SK-N-SH (cell line): Measurements from ENCODE around the gene NSD1. TPM values are rescaled to one million over a fixed set of nuclear protein-coding genes. Genes with fewer than 3 reads are reported as not detected.

Experiments used
- CTCF ChIA-PET: fragments of 300-600, 350-600 bp; formaldehyde crosslinking; extraction: SDS; loops from one replicate; lab custom pipeline; 2021; lab: Yijun Ruan, JAX
- POLR2A ChIA-PET: fragments of 350-600 bp; sonication (Branson Sonifier 250); formaldehyde crosslinking; extraction: SDS; loops from one replicate; lab custom pipeline; 2020; ENCODE audit warnings: antibody characterized with exemption, inconsistent platforms; lab: Yijun Ruan, JAX
- DNase-seq: peaks from one replicate; pipeline ENCODE4 v3.0.0; 2012
- H2AFZ ChIP-seq: fragments of 200-600 bp; sonication (generic); 2 replicates; pipeline ENCODE4 v1.8.1; 2016; ENCODE audit warnings: antibody characterized with exemption, mild to moderate bottlenecking, low read depth
- H3F3A ChIP-seq: fragments of 200-600 bp; sonication (generic); replicated peaks from 2 replicates; pipeline ENCODE3; 2016; ENCODE audit warnings: antibody characterized with exemption, mild to moderate bottlenecking; ENCODE audit not compliant: insufficient read depth
- H3K27ac ChIP-seq, 2 experiments: fragments of 200-500 bp in 1 of 2; fragments of 200-600 bp in 1 of 2; sonication (Bioruptor generic) in 1 of 2; sonication (generic), shearing (Covaris generic) in 1 of 2; 2 replicates each; pipeline versions ENCODE4 v1.5.1 to v1.6.1; 2014 to 2016; ENCODE audit warnings: low read depth in 2 of 2, inconsistent platforms in 1 of 2, low read length in 1 of 2, mild to moderate bottlenecking in 1 of 2, mixed read lengths in 1 of 2
- H3K27me3 ChIP-seq: fragments of 200-600 bp; sonication (generic), shearing (Covaris generic); 2 replicates; pipeline ENCODE4 v1.6.1; 2016; ENCODE audit warnings: mixed run types; ENCODE audit not compliant: insufficient read depth
- H3K36me3 ChIP-seq, 2 experiments: fragments of 200-500 bp in 1 of 2; fragments of 200-600 bp in 1 of 2; sonication (Bioruptor generic) in 1 of 2; sonication (generic) in 1 of 2; replicated peaks in 1 of 2; 2 replicates each; pipeline versions ENCODE3 to v1.5.1; 2014 to 2016; ENCODE audit warnings: low read length in 1 of 2, mild to moderate bottlenecking in 1 of 2; ENCODE audit not compliant: insufficient read depth in 2 of 2, control insufficient read depth in 1 of 2
- H3K4me1 ChIP-seq, 2 experiments: fragments of 200-500 bp in 1 of 2; fragments of 200-600 bp in 1 of 2; sonication (Bioruptor generic) in 1 of 2; sonication (generic), shearing (Covaris generic) in 1 of 2; 2 replicates each; pipeline versions ENCODE4 v1.5.1 to v1.6.1; 2014 to 2016; ENCODE audit warnings: low read depth in 1 of 2, low read length in 1 of 2, mixed run types in 1 of 2; ENCODE audit not compliant: insufficient read depth in 2 of 2, control insufficient read depth in 1 of 2
- H3K4me2 ChIP-seq: fragments of 200-600 bp; sonication (generic), shearing (Covaris generic); 2 replicates; pipeline ENCODE4 v1.6.1; 2017; ENCODE audit warnings: mixed run types
- H3K4me3 ChIP-seq, 2 experiments: fragments of 200-500 bp in 1 of 2; fragments of 200-600 bp in 1 of 2; sonication (Bioruptor generic) in 1 of 2; sonication (generic), shearing (Covaris generic) in 1 of 2; 2 replicates each; pipeline versions ENCODE4 v1.5.1 to v1.8.1; 2014 to 2016; ENCODE audit warnings: low read depth in 2 of 2, inconsistent platforms in 1 of 2, low read length in 1 of 2, mild to moderate bottlenecking in 1 of 2, mixed read lengths in 1 of 2, moderate library complexity in 1 of 2
- H3K79me2 ChIP-seq: fragments of 200-600 bp; sonication (generic); 2 replicates; pipeline ENCODE4 v1.8.1; 2017; ENCODE audit warnings: mild to moderate bottlenecking; ENCODE audit not compliant: insufficient read depth
- H3K9ac ChIP-seq: fragments of 200-600 bp; sonication (generic); 2 replicates; pipeline ENCODE4 v1.6.1; 2017; ENCODE audit warnings: mixed run types
- H3K9me2 ChIP-seq: fragments of 200-600 bp; sonication (generic); 2 replicates; pipeline ENCODE4 v1.6.1; 2017; ENCODE audit warnings: mixed run types
- H3K9me3 ChIP-seq: fragments of 200-600 bp; sonication (generic); 2 replicates; pipeline ENCODE4 v1.6.1; 2017; ENCODE audit warnings: mixed run types, mild to moderate bottlenecking, moderate library complexity
- H4K20me1 ChIP-seq: fragments of 200-600 bp; sonication (generic); 2 replicates; pipeline ENCODE4 v1.6.1; 2017; ENCODE audit warnings: mild to moderate bottlenecking, mixed run types; ENCODE audit not compliant: insufficient read depth
- FOXM1 ChIP-seq: IDR thresholded peaks from 2 replicates; pipeline ENCODE4 v1.4.0; 2012; ENCODE audit warnings: low read depth, mild to moderate bottlenecking
- GABPA ChIP-seq: IDR thresholded peaks from 2 replicates; pipeline ENCODE4 v1.4.0; 2012; ENCODE audit warnings: low read depth, mild to moderate bottlenecking
- NFIC ChIP-seq: IDR thresholded peaks from 2 replicates; pipeline ENCODE4 v1.4.0; 2012; ENCODE audit warnings: borderline replicate concordance
- POLR2AphosphoS5 ChIP-seq: IDR thresholded peaks from 2 replicates; pipeline ENCODE4 v1.6.1; 2012; ENCODE audit warnings: low read depth, low read length
- SMC3 ChIP-seq: IDR thresholded peaks from 2 replicates; pipeline ENCODE4 v1.6.1; 2012; ENCODE audit warnings: low read depth, low read length, improper control_type of control experiment
- TAF1 ChIP-seq: IDR thresholded peaks from 2 replicates; pipeline ENCODE4 v1.6.1; 2012; ENCODE audit warnings: low read depth, mild to moderate bottlenecking, low read length, moderate library complexity, borderline replicate concordance
- YY1 ChIP-seq: IDR thresholded peaks from 2 replicates; pipeline ENCODE4 v1.4.0; 2012; ENCODE audit warnings: low read depth, mild to moderate bottlenecking
- WGBS: methylation state at CpG from one replicate; pipeline ENCODE4 v1.1.6; 2017; ENCODE audit warnings: low lambda C conversion rate; 5-methylcytosine and 5-hydroxymethylcytosine counted together
- polyA plus RNA-seq, 3 experiments: library from polyadenylated mRNA; depleted of rRNA; stranded (reverse); fragments of >200 nt; gene quantifications; 2 replicates each; pipeline ENCODE4 v1.2.3, GENCODE V29; 2012
- TF ChIP-seq, protein P1 (sequence below): IDR thresholded peaks from 2 replicates; pipeline ENCODE4 v1.4.0; 2012; ENCODE audit warnings: low read depth
- TF ChIP-seq, protein P2 (sequence below): fragments of 150-350 bp; IDR thresholded peaks from 2 replicates; pipeline ENCODE4 v1.6.1; 2016; ENCODE audit warnings: mild to moderate bottlenecking, low read depth, low read length
- TF ChIP-seq, protein P3 (sequence below): IDR thresholded peaks from 2 replicates; pipeline ENCODE4 v1.4.0; 2012; ENCODE audit warnings: low read depth, borderline replicate concordance
- TF ChIP-seq, protein P4 (sequence below): fragments of 200-600 bp; sonication (generic); IDR thresholded peaks from 2 replicates; pipeline ENCODE4 v1.6.1; 2017; ENCODE audit warnings: antibody characterized with exemption, mild to moderate bottlenecking, moderate library complexity

Gene NSD1
- polyA plus RNA-seq, 1 of the 3 experiments (the other 2 are of a cell fraction) = 6.7 TPM

DNA sequence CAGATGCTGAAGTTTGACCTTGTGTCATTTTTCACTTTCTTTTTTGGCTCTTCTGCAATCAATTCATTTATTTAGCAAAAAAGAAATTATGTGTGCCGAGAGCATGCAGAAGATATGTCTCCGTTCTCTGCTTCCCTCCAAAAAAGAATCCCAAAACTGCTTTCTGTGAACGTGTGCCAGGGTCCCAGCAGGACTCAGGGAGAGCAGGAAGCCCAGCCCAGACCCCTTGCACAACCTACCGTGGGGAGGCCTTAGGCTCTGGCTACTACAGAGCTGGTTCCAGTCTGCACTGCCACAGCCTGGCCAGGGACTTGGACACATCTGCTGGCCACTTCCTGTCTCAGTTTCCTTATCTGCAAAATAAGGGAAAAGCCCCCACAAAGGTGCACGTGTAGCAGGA is 44.4 kb upstream of the NSD1 start:
- Histone ChIP-seq H3F3A (peaks cover 9% of the 10 kb centered on the region), H3K9ac (no peak overlapping the region), H3K36me3 (no peaks in the 10 kb centered on the region), H3K4me2 (no peak overlapping the region), H3K79me2 (no peaks in the 10 kb centered on the region), H3K27ac (no peak overlapping the region), H3K4me3 (no peak overlapping the region), H3K4me1 (peaks cover 0 to 9% of the 10 kb centered on the region in 2 experiments; a peak in 1 of 4 replicates), H4K20me1 (no peaks in the 10 kb centered on the region), H3K27me3 (no peaks in the 10 kb centered on the region), H3K9me3 (no peaks in the 10 kb centered on the region), H3K9me2 (no peaks in the 10 kb centered on the region), H2AFZ (no peak overlapping the region)
- peak; percentile 35 for DNase-seq
- POLR2A ChIA-PET = interaction anchor here (0.6 kb wide), 1 partner anchor 62 kb away, joined by 3 read pairs; no protein-coding TSS in a partner anchor
- 70% methylated on average over 5 of the region's 5 CpGs for WGBS
- TF ChIP-seq POLR2AphosphoS5 = no peak
- TF ChIP-seq GABPA = no peak
- TF ChIP-seq SMC3 = no peak
- TF ChIP-seq NFIC = no peak
- no peak for TF ChIP-seq TAF1
- no peak for TF ChIP-seq YY1
- TF ChIP-seq, protein P1, sequence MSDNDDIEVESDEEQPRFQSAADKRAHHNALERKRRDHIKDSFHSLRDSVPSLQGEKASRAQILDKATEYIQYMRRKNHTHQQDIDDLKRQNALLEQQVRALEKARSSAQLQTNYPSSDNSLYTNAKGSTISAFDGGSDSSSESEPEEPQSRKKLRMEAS = no peak
- TF ChIP-seq, protein P2, sequence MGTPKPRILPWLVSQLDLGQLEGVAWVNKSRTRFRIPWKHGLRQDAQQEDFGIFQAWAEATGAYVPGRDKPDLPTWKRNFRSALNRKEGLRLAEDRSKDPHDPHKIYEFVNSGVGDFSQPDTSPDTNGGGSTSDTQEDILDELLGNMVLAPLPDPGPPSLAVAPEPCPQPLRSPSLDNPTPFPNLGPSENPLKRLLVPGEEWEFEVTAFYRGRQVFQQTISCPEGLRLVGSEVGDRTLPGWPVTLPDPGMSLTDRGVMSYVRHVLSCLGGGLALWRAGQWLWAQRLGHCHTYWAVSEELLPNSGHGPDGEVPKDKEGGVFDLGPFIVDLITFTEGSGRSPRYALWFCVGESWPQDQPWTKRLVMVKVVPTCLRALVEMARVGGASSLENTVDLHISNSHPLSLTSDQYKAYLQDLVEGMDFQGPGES = no peak
- TF ChIP-seq, protein P3, sequence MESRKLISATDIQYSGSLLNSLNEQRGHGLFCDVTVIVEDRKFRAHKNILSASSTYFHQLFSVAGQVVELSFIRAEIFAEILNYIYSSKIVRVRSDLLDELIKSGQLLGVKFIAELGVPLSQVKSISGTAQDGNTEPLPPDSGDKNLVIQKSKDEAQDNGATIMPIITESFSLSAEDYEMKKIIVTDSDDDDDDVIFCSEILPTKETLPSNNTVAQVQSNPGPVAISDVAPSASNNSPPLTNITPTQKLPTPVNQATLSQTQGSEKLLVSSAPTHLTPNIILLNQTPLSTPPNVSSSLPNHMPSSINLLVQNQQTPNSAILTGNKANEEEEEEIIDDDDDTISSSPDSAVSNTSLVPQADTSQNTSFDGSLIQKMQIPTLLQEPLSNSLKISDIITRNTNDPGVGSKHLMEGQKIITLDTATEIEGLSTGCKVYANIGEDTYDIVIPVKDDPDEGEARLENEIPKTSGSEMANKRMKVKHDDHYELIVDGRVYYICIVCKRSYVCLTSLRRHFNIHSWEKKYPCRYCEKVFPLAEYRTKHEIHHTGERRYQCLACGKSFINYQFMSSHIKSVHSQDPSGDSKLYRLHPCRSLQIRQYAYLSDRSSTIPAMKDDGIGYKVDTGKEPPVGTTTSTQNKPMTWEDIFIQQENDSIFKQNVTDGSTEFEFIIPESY = no peak
- TF ChIP-seq FOXM1 = no peak
- TF ChIP-seq, protein P4, sequence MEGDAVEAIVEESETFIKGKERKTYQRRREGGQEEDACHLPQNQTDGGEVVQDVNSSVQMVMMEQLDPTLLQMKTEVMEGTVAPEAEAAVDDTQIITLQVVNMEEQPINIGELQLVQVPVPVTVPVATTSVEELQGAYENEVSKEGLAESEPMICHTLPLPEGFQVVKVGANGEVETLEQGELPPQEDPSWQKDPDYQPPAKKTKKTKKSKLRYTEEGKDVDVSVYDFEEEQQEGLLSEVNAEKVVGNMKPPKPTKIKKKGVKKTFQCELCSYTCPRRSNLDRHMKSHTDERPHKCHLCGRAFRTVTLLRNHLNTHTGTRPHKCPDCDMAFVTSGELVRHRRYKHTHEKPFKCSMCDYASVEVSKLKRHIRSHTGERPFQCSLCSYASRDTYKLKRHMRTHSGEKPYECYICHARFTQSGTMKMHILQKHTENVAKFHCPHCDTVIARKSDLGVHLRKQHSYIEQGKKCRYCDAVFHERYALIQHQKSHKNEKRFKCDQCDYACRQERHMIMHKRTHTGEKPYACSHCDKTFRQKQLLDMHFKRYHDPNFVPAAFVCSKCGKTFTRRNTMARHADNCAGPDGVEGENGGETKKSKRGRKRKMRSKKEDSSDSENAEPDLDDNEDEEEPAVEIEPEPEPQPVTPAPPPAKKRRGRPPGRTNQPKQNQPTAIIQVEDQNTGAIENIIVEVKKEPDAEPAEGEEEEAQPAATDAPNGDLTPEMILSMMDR = no peak
- CTCF ChIA-PET = interaction anchor here (1.0 to 9.0 kb wide), 4 partner anchors 16 to 24 kb away, joined by 4 to 87 read pairs (median 6); no protein-coding TSS in a partner anchor
